Liver (tissue), 9 donors: ENCODE measurements around the gene SFXN5. TPM values are rescaled to one million over a fixed set of nuclear protein-coding genes. Genes with fewer than 3 reads are reported as not detected.

Experiments
- DNase-seq: peaks from one replicate; pipeline ENCODE4 v3.0.0-alpha.2; 2017; ENCODE audit warnings: low spot score
- H3K27ac ChIP-seq, 2 donors: one replicate each; pipeline ENCODE4 v1.7.0; 2013; ENCODE audit warnings: inconsistent platforms in 2 of 2, low read length in 2 of 2, control low read depth in 1 of 2, low read depth in 1 of 2, mild to moderate bottlenecking in 1 of 2
- H3K27me3 ChIP-seq, 4 donors: one replicate each; pipeline versions ENCODE4 v1.6.1 to v1.7.0; 2013; ENCODE audit warnings: low read length in 3 of 4, inconsistent platforms in 1 of 4, mild to moderate bottlenecking in 1 of 4, moderate library complexity in 1 of 4; ENCODE audit not compliant: control insufficient read depth in 4 of 4, insufficient read depth in 4 of 4
- H3K36me3 ChIP-seq, 4 donors: one replicate each; pipeline versions ENCODE4 v1.6.1 to v1.7.0; 2013; ENCODE audit warnings: low read length in 3 of 4, mild to moderate bottlenecking in 3 of 4, low read depth in 1 of 4, moderate library complexity in 1 of 4; ENCODE audit not compliant: control insufficient read depth in 4 of 4, insufficient read depth in 3 of 4
- H3K4me1 ChIP-seq, 4 donors: one replicate each; pipeline versions ENCODE4 v1.6.1 to v1.7.0; 2013; ENCODE audit warnings: low read length in 3 of 4, mild to moderate bottlenecking in 3 of 4, moderate library complexity in 1 of 4; ENCODE audit not compliant: control insufficient read depth in 4 of 4, insufficient read depth in 4 of 4
- H3K4me3 ChIP-seq, 3 donors: one replicate each; pipeline versions ENCODE4 v1.6.1 to v1.7.0; 2013; ENCODE audit warnings: low read length in 3 of 3, control low read depth in 1 of 3, low read depth in 1 of 3, mild to moderate bottlenecking in 1 of 3
- H3K9ac ChIP-seq, 2 donors: one replicate each; pipeline ENCODE4 v1.7.0; 2013; ENCODE audit warnings: low read length in 2 of 2, mild to moderate bottlenecking in 2 of 2, moderate library complexity in 2 of 2, control low read depth in 1 of 2, low read depth in 1 of 2
- H3K9me3 ChIP-seq, 4 donors: one replicate each; pipeline versions ENCODE4 v1.6.1 to v1.7.0; 2013; ENCODE audit warnings: low read length in 3 of 4; ENCODE audit not compliant: control insufficient read depth in 4 of 4
- ATF3 ChIP-seq: IDR thresholded peaks from 2 replicates; pipeline ENCODE4 v1.6.1; 2016; ENCODE audit warnings: antibody characterized with exemption
- CTCF ChIP-seq: fragments of 150-350 bp; IDR thresholded peaks from 2 replicates; pipeline ENCODE4 v1.5.1; 2017; ENCODE audit warnings: improper control_type of control experiment, low read depth, low read length; ENCODE audit not compliant: missing input control
- EGR1 ChIP-seq, 2 donors: IDR thresholded peaks; 2 replicates each; pipeline ENCODE4 v1.6.1; 2016 to 2018; ENCODE audit warnings: antibody characterized with exemption in 2 of 2, low read depth in 2 of 2
- FOXA1 ChIP-seq: IDR thresholded peaks from 2 replicates; pipeline ENCODE4 v1.6.1; 2016; ENCODE audit warnings: antibody characterized with exemption
- FOXA2 ChIP-seq: IDR thresholded peaks from 2 replicates; pipeline ENCODE4 v1.6.1; 2016; ENCODE audit warnings: antibody characterized with exemption
- GABPA ChIP-seq, 2 donors: IDR thresholded peaks in 1 of 2; conservative IDR thresholded peaks in 1 of 2; 2 replicates each; pipeline ENCODE4 v1.6.1; 2016; ENCODE audit warnings: antibody characterized with exemption in 2 of 2, mild to moderate bottlenecking in 1 of 2, moderate library complexity in 1 of 2
- HNF4A ChIP-seq, 2 donors: conservative IDR thresholded peaks; 2 replicates each; pipeline ENCODE4 v1.6.1; 2016; ENCODE audit warnings: antibody characterized with exemption in 2 of 2, mild to moderate bottlenecking in 2 of 2
- HNF4G ChIP-seq: IDR thresholded peaks from 2 replicates; pipeline ENCODE4 v1.6.1; 2016; ENCODE audit warnings: antibody characterized with exemption
- JUND ChIP-seq, 2 donors: IDR thresholded peaks; 2 replicates each; pipeline ENCODE4 v1.6.1; 2016; ENCODE audit warnings: antibody characterized with exemption in 2 of 2
- MAX ChIP-seq: IDR thresholded peaks from 2 replicates; pipeline ENCODE4 v1.6.1; 2016; ENCODE audit warnings: antibody characterized with exemption
- NR2F2 ChIP-seq: IDR thresholded peaks from 2 replicates; pipeline ENCODE4 v1.6.1; 2016; ENCODE audit warnings: antibody characterized with exemption
- RAD21 ChIP-seq, 2 donors: IDR thresholded peaks; 2 replicates each; pipeline ENCODE4 v1.6.1; 2016; ENCODE audit warnings: antibody characterized with exemption in 2 of 2, mild to moderate bottlenecking in 2 of 2
- REST ChIP-seq: IDR thresholded peaks from 2 replicates; pipeline ENCODE4 v1.6.1; 2016; ENCODE audit warnings: antibody characterized with exemption, mild to moderate bottlenecking
- RXRA ChIP-seq, 2 donors: IDR thresholded peaks; 2 replicates each; pipeline ENCODE4 v1.6.1; 2017 to 2018; ENCODE audit warnings: antibody characterized with exemption in 2 of 2, mild to moderate bottlenecking in 1 of 2
- SP1 ChIP-seq: IDR thresholded peaks from 2 replicates; pipeline ENCODE4 v1.6.1; 2018; ENCODE audit warnings: antibody characterized with exemption, mild to moderate bottlenecking
- TAF1 ChIP-seq: conservative IDR thresholded peaks from 2 replicates; pipeline ENCODE4 v1.6.1; 2016; ENCODE audit warnings: antibody characterized with exemption, mild to moderate bottlenecking
- ZBTB33 ChIP-seq: IDR thresholded peaks from 2 replicates; pipeline ENCODE4 v1.6.1; 2016; ENCODE audit warnings: antibody characterized with exemption
- WGBS: extraction: QIAGEN DNeasy Blood & Tissue Kit; methylation state at CpG from one replicate; pipeline ENCODE4 v1.1.7; 2013; 5-methylcytosine and 5-hydroxymethylcytosine counted together
- polyA plus RNA-seq, 2 donors: library from polyadenylated mRNA; stranded (reverse) in 1 of 2; unstranded in 1 of 2; fragments of 200-250 nt in 1 of 2; fragments of >200 nt in 1 of 2; fragmentation: Nextera tagmentation in 1 of 2; extraction: Ambion mirVana in 1 of 2; gene quantifications; one replicate each; pipeline versions ENCODE4 v1.2.1 to v1.2.3, GENCODE V29; 2013 to 2015
- total RNA-seq, 2 donors: library from RNA; depleted of rRNA; stranded (reverse); fragments of >200 nt; gene quantifications; one replicate each; pipeline ENCODE4 v1.2.3, GENCODE V29; 2014
- donor health status: healthy.
- donor health status: healthy.
- donor health status: healthy.
- donor health status: healthy.
- donor health status: healthy.

Gene SFXN5
- total and polyA plus RNA-seq, 4 donors = 23.3 to 58.2 (median 29.5) TPM

GRCh38 chr2:72965770-72966450 is 105.6 kb downstream of the SFXN5 start:
- peaks cover 7 to 56% (median 25%) of the 10 kb centered on the region in 4 donors for H3K36me3 ChIP-seq
- TF ChIP-seq ATF3 = no peak
- TF ChIP-seq GABPA (IDR thresholded peaks at IDR 0.05 in 1 of 2, conservative IDR thresholded peaks at IDR 0.05 in 1 of 2) = no peak
- no peak for TF ChIP-seq EGR1 (IDR thresholded peaks at IDR 0.05; ENCODE audit: low read depth in 2 of 2)
- no peak for TF ChIP-seq RAD21 (IDR thresholded peaks at IDR 0.05)
- no peak for TF ChIP-seq FOXA1
- TF ChIP-seq NR2F2 = no peak
- TF ChIP-seq JUND (IDR thresholded peaks at IDR 0.05) = no peak
- TF ChIP-seq FOXA2 = no peak
- TF ChIP-seq CTCF = no peak
- TF ChIP-seq HNF4G = no peak
- TF ChIP-seq TAF1 = no peak
- no peak for TF ChIP-seq MAX
- no peak for TF ChIP-seq REST
- no peak for TF ChIP-seq HNF4A (conservative IDR thresholded peaks at IDR 0.05)
- TF ChIP-seq SP1 = no peak
- no peak for TF ChIP-seq ZBTB33
- no peak for TF ChIP-seq RXRA (IDR thresholded peaks at IDR 0.05)
- WGBS = 95% methylated on average over 14 of the region's 14 CpGs
- no peaks in the 10 kb centered on the region for H3K27me3 ChIP-seq
- no peak overlapping the region for H3K4me3 ChIP-seq
- H3K9ac ChIP-seq = no peak overlapping the region
- H3K9me3 ChIP-seq = no peaks in the 10 kb centered on the region
- H3K4me1 ChIP-seq = no peaks in the 10 kb centered on the region
- DNase-seq = no peak
- H3K27ac ChIP-seq = no peak overlapping the region
